Endothelial cell of umbilical vein (primary cell): ENCODE results near the gene GPRIN2. TPM values are rescaled to one million over a fixed set of nuclear protein-coding genes. Genes with fewer than 3 reads are reported as not detected.

Experiments
- BruUV-seq: library from RNA; stranded (reverse); fragments of 400-500 nt; replicated peaks from 2 replicates; lab custom pipeline; 2021; lab: Mats Ljungman, UMichigan
- CTCF ChIA-PET: fragments of 300-600, 350-600 bp; sonication (Branson Sonifier 250); formaldehyde crosslinking; loops from one replicate; lab custom pipeline; 2021; ENCODE audit warnings: antibody characterized with exemption, inconsistent platforms; lab: Charles Lee
- POLR2A ChIA-PET: fragments of 300-600, 350-600 bp; sonication (Branson Sonifier 250); formaldehyde crosslinking; loops from one replicate; lab custom pipeline; 2021; ENCODE audit warnings: antibody characterized with exemption, inconsistent platforms; lab: Charles Lee
- DNase-seq: peaks from one replicate; pipeline ENCODE4 v3.0.0-alpha.2; 2011; ENCODE audit warnings: low read depth, low spot score
- FAIRE-seq: peaks from 2 replicates; lab custom pipeline; 2011; peaks lifted over from hg19 to GRCh38; lab: Jason Lieb, UNC
- H2AFZ ChIP-seq: 2 replicates; pipeline ENCODE4 v1.6.0; 2012; ENCODE audit warnings: low read depth, low read length, control low read depth, inconsistent platforms
- H3K27ac ChIP-seq: 2 replicates; pipeline ENCODE4 v1.5.1; 2011; ENCODE audit warnings: low read depth, mild to moderate bottlenecking, control low read depth, low read length, moderate library complexity; ENCODE audit not compliant: insufficient read depth
- H3K27me3 ChIP-seq, 2 experiments: 2 replicates each; pipeline versions ENCODE4 v1.6.0 to v1.6.1; 2011; ENCODE audit warnings: low read length in 2 of 2, mixed read lengths in 1 of 2; ENCODE audit not compliant: control insufficient read depth in 2 of 2, insufficient read depth in 2 of 2
- H3K36me3 ChIP-seq, 2 experiments: 2 replicates in 1 of 2; 3 replicates in 1 of 2; pipeline ENCODE4 v1.5.1; 2011; ENCODE audit warnings: low read length in 2 of 2, mild to moderate bottlenecking in 1 of 2, moderate library complexity in 1 of 2; ENCODE audit not compliant: control insufficient read depth in 2 of 2, insufficient read depth in 2 of 2; ENCODE audit errors: extremely low read depth in 1 of 2
- H3K4me1 ChIP-seq: 3 replicates; pipeline ENCODE4 v1.5.1; 2011; ENCODE audit warnings: mild to moderate bottlenecking, low read length; ENCODE audit not compliant: control insufficient read depth, insufficient read depth; ENCODE audit errors: extremely low read depth
- H3K4me2 ChIP-seq: 2 replicates; pipeline ENCODE4 v1.6.1; 2011; ENCODE audit warnings: low read length, control low read depth, mixed read lengths; ENCODE audit not compliant: insufficient read depth
- H3K4me3 ChIP-seq, 3 experiments: fragments of 200-600 bp in 1 of 3; sonication (generic), shearing (Covaris generic) in 1 of 3; replicated peaks in 1 of 3; 2 replicates each; pipeline ENCODE4 v1.5.1; 2011 to 2016; ENCODE audit warnings: control low read depth in 3 of 3, low read length in 3 of 3, mild to moderate bottlenecking in 2 of 3, inconsistent platforms in 1 of 3, low read depth in 1 of 3, moderate library complexity in 1 of 3; ENCODE audit not compliant: insufficient read depth in 1 of 3
- H3K79me2 ChIP-seq: 2 replicates; pipeline ENCODE4 v1.6.0; 2012; ENCODE audit warnings: low read length, inconsistent platforms; ENCODE audit not compliant: control insufficient read depth, insufficient read depth
- H3K9ac ChIP-seq: replicated peaks from 2 replicates; pipeline ENCODE3; 2011; ENCODE audit warnings: low read length, control low read depth; ENCODE audit not compliant: insufficient read depth; ENCODE audit errors: extremely low read depth
- H3K9me1 ChIP-seq: replicated peaks from 3 replicates; pipeline ENCODE4 v1.6.0; 2011; ENCODE audit warnings: mild to moderate bottlenecking, low read length; ENCODE audit not compliant: control insufficient read depth, insufficient read depth; ENCODE audit errors: extremely low read depth
- H3K9me3 ChIP-seq: replicated peaks from 2 replicates; pipeline ENCODE4 v1.5.1; 2012; ENCODE audit warnings: low read length, inconsistent platforms; ENCODE audit not compliant: control insufficient read depth, insufficient read depth
- H4K20me1 ChIP-seq: replicated peaks from 2 replicates; pipeline ENCODE3; 2011; ENCODE audit warnings: mild to moderate bottlenecking, low read length; ENCODE audit not compliant: control insufficient read depth, insufficient read depth; ENCODE audit errors: extremely low read depth
- EZH2 ChIP-seq: IDR thresholded peaks from 2 replicates; pipeline ENCODE4 v1.6.1; 2012; ENCODE audit warnings: borderline replicate concordance, low read depth, mild to moderate bottlenecking, moderate library complexity, low read length, inconsistent platforms; ENCODE audit not compliant: severe bottlenecking
- POLR2AphosphoS5 ChIP-seq: IDR thresholded peaks from 2 replicates; pipeline ENCODE4 v1.6.1; 2012; ENCODE audit warnings: low read depth, mild to moderate bottlenecking, control low read depth, low read length, moderate library complexity; ENCODE audit not compliant: insufficient read depth
- dilution Hi-C: fragments of 300-500 bp; cut with MboI; formaldehyde crosslinking; loops from one replicate; pipeline ENCODE4 v1.15.0; 2019; ENCODE audit warnings: low sequenced_read_pairs; ENCODE audit not compliant: extremely low pct_ligation_motif_present
- intact Hi-C: fragments of 100-400 bp; cut with micrococcal nuclease; formaldehyde crosslinking; loops from one replicate; pipeline ENCODE4 v1.10.0; 2022
- polyA plus RNA-seq, 4 experiments: library from polyadenylated mRNA; depleted of rRNA in 3 of 4; stranded (reverse) in 3 of 4; unstranded in 1 of 4; fragments of >200 nt; gene quantifications; 2 replicates each; pipeline versions ENCODE4 v1.2.1 to v1.2.3, GENCODE V29; 2011 to 2012; ENCODE audit warnings: missing spikeins in 1 of 4
- total RNA-seq: library from RNA; stranded (reverse); gene quantifications from 2 replicates; pipeline ENCODE4 v1.2.3, GENCODE V29; 2021
- TF ChIP-seq, protein P1 (sequence below): IDR thresholded peaks from 2 replicates; pipeline ENCODE4 v1.6.1; 2011; ENCODE audit not compliant: insufficient read depth, insufficient read length
- TF ChIP-seq, protein P2 (sequence below), 2 donors: IDR thresholded peaks; 1 replicate in 1 of 2; 2 replicates in 1 of 2; pipeline ENCODE4 v1.5.1; 2011; ENCODE audit warnings: low read length in 2 of 2, mild to moderate bottlenecking in 2 of 2, moderate library complexity in 2 of 2, control low read depth in 1 of 2, inconsistent platforms in 1 of 2, low read depth in 1 of 2; ENCODE audit not compliant: insufficient read depth in 1 of 2; ENCODE audit errors: extremely low read depth in 1 of 2

GPRIN2 gene
- total and polyA plus RNA-seq, 2 donors (not counting 3 experiments of a cell fraction or from before 2014, with no cell fraction given), result not detected

DNA sequence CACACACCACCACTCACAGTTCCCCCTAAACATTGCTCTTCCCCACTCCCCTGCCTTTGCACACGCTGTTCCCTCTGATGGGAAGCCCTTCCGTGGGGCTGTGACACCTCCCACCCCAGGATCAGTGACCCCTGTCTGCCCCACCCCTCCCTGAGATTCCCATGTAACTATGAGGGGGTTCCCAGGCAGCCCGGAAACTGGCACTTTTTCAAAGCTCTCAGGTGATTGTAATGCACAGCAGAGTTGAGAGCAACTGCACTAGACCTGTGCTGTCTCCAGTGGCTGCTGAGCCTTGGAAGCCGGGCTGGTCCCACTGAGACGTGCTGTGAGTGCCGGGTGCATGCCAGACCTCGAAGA lies 29.8 kb downstream of the GPRIN2 start:
- TF ChIP-seq, protein P1, sequence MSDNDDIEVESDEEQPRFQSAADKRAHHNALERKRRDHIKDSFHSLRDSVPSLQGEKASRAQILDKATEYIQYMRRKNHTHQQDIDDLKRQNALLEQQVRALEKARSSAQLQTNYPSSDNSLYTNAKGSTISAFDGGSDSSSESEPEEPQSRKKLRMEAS, result no peak
- no peak for TF ChIP-seq POLR2AphosphoS5
- TF ChIP-seq EZH2, result no peak
- TF ChIP-seq, protein P2, sequence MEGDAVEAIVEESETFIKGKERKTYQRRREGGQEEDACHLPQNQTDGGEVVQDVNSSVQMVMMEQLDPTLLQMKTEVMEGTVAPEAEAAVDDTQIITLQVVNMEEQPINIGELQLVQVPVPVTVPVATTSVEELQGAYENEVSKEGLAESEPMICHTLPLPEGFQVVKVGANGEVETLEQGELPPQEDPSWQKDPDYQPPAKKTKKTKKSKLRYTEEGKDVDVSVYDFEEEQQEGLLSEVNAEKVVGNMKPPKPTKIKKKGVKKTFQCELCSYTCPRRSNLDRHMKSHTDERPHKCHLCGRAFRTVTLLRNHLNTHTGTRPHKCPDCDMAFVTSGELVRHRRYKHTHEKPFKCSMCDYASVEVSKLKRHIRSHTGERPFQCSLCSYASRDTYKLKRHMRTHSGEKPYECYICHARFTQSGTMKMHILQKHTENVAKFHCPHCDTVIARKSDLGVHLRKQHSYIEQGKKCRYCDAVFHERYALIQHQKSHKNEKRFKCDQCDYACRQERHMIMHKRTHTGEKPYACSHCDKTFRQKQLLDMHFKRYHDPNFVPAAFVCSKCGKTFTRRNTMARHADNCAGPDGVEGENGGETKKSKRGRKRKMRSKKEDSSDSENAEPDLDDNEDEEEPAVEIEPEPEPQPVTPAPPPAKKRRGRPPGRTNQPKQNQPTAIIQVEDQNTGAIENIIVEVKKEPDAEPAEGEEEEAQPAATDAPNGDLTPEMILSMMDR (IDR thresholded peaks at IDR 0.05; ENCODE audit: extremely low read depth in 1 of 2, insufficient read depth in 1 of 2, low read depth in 1 of 2, low read length in 2 of 2), result no peak
- Histone ChIP-seq H3K9me3 (no peaks in the 10 kb centered on the region), H3K27ac (no peak overlapping the region), H2AFZ (no peak overlapping the region), H3K36me3 (no peaks in the 10 kb centered on the region), H3K79me2 (no peaks in the 10 kb centered on the region), H3K4me3 (no peak overlapping the region), H3K4me1 (no peaks in the 10 kb centered on the region), H3K9me1 (no peaks in the 10 kb centered on the region), H3K9ac (no peak overlapping the region), H3K27me3 (no peaks in the 10 kb centered on the region), H3K4me2 (no peak overlapping the region), H4K20me1 (no peaks in the 10 kb centered on the region)
- intact Hi-C loops (no loop called here), dilution Hi-C loops (no loop called here)
- DNase-seq, result no peak
- ChIA-PET CTCF (no interaction called here), POLR2A (no interaction called here)
- no TSS peak for BruUV-seq
- no peak for FAIRE-seq
